Gastroesophageal sphincter (tissue), 3 donors: ENCODE results near the gene S100A4.
"Not testable (repeated sequence)": the region's sequence is repeated elsewhere in the genome, so short reads cannot be mapped to it uniquely, and the experiment has no call there.

Experiments used
- EP300 ChIP-seq: sonication (generic); formaldehyde crosslinking; IDR thresholded peaks from one replicate; pipeline ENCODE4 v1.6.1; 2017; ENCODE audit warnings: antibody characterized with exemption, mild to moderate bottlenecking
- TF ChIP-seq, protein P1 (sequence below), 4 experiments: fragments of 200-600 bp in 2 of 4; fragments of 450-650 bp in 2 of 4; sonication (generic) in 1 of 4; IDR thresholded peaks; one replicate each; pipeline ENCODE4 v1.5.1; 2017 to 2019; ENCODE audit warnings: antibody characterized with exemption in 4 of 4, mild to moderate bottlenecking in 2 of 4, moderate library complexity in 2 of 4

GRCh38 chr1:153575081-153575491, 29.5 kb upstream of the S100A4 start:
- TF ChIP-seq, protein P1, sequence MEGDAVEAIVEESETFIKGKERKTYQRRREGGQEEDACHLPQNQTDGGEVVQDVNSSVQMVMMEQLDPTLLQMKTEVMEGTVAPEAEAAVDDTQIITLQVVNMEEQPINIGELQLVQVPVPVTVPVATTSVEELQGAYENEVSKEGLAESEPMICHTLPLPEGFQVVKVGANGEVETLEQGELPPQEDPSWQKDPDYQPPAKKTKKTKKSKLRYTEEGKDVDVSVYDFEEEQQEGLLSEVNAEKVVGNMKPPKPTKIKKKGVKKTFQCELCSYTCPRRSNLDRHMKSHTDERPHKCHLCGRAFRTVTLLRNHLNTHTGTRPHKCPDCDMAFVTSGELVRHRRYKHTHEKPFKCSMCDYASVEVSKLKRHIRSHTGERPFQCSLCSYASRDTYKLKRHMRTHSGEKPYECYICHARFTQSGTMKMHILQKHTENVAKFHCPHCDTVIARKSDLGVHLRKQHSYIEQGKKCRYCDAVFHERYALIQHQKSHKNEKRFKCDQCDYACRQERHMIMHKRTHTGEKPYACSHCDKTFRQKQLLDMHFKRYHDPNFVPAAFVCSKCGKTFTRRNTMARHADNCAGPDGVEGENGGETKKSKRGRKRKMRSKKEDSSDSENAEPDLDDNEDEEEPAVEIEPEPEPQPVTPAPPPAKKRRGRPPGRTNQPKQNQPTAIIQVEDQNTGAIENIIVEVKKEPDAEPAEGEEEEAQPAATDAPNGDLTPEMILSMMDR (IDR thresholded peaks at IDR 0.05), result not testable (repeated sequence)
- TF ChIP-seq EP300, result not testable (repeated sequence)
